GM12874 (cell line): ENCODE measurements around the gene IRF2.

Experiments used
- TF ChIP-seq, protein P1 (sequence below): IDR thresholded peaks from 2 replicates; pipeline ENCODE4 v1.5.1; 2011; ENCODE audit warnings: low read depth, mild to moderate bottlenecking, control low read depth, low read length, moderate library complexity; ENCODE audit not compliant: insufficient read depth

Gene IRF2

DNA sequence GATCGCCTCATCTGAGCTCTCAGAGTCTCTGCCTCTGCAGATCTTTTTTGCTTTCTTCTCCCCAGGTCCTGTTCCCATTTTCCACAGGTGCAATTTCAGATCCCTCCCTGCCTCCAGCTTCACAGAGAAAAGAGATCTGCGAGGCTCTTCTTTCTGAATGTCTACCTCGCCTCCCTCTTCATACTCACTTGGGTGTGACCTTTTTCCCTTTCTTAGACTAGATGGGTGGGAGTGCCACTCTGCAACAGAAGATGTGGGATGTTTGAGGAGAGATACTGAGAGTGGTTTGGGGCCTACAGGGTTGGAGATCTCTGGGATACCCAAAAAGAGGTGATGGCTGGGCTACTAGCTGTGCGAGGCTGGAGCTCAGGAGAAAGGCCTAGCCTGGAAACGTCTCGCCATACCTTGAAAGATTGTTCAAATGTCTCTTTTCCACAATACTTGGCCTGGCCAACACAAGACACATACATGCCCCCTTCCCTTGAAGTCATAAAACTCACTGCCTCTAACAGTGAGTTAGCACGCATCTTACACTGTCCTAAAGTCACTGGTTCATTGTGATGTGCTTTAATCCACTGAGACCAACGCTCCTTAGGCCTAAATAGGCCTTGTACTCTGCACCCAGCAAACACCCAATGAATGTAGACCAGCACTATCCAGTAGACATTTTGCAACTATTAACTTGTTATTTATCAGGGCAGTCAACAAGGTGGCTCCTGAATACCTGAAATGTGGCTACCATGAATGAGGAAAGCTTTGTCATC lies 33.6 kb downstream of the IRF2 start:
- TF ChIP-seq, protein P1, sequence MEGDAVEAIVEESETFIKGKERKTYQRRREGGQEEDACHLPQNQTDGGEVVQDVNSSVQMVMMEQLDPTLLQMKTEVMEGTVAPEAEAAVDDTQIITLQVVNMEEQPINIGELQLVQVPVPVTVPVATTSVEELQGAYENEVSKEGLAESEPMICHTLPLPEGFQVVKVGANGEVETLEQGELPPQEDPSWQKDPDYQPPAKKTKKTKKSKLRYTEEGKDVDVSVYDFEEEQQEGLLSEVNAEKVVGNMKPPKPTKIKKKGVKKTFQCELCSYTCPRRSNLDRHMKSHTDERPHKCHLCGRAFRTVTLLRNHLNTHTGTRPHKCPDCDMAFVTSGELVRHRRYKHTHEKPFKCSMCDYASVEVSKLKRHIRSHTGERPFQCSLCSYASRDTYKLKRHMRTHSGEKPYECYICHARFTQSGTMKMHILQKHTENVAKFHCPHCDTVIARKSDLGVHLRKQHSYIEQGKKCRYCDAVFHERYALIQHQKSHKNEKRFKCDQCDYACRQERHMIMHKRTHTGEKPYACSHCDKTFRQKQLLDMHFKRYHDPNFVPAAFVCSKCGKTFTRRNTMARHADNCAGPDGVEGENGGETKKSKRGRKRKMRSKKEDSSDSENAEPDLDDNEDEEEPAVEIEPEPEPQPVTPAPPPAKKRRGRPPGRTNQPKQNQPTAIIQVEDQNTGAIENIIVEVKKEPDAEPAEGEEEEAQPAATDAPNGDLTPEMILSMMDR: no peak

DNA sequence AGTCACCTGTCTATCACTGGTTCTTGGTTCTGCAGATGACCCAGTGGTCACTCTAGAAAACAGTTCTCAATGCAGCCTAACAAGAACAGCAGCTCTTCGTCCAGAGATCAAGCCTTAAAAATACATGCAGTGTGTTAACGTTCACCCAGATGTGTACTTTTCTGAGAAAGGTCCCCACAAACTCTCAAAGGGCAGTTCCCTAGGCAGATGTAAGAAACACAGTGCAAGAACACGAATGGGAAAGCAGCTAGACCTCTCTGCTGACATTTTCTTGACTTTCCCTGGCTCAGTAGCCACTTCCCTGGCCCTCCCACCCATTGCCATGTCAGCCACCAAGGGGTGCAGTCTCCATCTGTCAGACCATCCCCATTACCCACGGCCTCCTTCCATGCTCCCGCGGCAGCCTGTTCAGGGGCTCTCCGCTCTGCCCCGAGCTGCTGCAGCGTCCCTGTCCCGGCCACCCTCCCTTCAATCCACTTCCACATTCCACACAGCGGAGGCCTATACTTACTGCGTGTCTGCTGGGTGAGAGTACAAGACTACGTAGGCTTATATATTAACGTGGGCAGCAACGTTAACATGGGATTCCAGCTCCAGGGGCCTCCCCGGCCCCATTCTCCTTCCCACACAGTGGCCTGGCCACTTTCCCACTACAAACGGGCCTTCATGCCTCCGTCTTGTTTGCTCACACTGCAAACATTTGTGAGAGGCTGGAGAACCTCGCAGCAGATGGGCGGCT lies 34.3 kb downstream of the IRF2 start:
- TF ChIP-seq, protein P1: no peak

DNA sequence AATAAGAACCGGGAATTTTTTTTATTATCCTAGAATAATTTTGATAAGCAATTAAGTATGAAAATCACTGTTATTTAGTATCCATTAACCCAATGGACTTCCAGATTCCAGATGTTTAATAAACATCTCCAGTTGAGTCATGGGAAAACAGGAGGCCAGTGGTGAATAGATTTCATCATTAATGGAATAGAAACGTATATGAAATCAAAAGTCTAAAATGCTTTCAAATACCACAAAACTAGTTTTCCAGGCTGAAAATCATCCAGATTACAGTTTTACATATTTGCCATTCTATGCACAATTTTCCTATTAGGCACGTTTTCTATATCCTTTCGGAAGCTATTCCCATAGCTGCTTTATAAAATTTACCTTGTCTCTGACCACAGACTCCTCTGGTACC lies 35.0 kb downstream of the IRF2 start:
- TF ChIP-seq, protein P1: no peak

DNA sequence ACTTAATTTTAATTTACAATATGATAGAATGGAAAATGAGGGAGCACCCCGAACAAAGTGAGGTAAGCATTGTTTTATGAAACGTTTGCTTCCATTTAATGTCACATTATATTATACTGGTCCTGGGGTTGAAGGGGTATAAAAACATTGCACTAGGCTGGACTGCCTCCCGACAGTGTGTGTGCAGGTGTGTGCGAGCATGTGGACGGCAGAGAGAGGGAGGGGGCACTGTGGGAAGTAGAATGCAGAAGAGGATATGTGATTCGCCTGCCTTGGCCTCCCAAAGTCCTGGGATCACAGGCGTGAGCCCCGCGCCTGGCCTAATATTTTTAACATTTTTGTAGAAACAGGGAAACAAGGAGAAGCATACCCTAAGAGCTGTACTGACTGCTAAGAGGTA lies 36.0 kb downstream of the IRF2 start:
- TF ChIP-seq, protein P1: no peak

DNA sequence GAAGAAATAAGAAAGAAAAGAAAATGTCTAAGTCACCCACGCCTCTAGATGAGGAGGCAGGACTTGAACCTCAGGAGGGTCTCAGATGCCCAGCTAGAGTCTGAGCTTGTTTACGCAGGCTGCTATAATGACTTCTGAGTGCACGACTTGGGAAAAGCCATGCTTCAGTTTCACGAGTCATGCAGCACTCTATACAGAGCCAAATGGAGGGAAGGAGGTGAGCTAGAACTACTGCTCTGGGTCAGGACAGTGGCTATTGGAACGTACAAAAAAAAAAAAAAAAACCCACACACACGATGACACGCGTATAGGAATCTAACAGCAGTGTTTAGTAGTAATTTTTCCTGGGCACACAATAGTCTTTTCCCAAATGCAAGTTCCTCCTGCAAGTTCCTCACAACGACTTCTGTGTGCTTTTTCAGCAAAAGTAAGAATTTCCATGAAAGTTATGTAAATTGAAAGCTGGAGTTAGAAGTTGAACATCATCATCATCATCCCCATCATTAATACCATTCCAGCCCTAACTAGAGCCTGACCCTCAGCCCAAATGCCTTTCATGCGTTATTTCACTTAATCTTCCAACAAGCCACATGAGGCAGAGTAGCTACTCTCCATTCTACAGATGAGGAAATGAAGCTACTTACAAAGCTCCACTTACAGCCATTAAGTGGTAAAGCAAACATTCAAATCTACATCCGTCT lies 36.6 kb downstream of the IRF2 start:
- TF ChIP-seq, protein P1: no peak

DNA sequence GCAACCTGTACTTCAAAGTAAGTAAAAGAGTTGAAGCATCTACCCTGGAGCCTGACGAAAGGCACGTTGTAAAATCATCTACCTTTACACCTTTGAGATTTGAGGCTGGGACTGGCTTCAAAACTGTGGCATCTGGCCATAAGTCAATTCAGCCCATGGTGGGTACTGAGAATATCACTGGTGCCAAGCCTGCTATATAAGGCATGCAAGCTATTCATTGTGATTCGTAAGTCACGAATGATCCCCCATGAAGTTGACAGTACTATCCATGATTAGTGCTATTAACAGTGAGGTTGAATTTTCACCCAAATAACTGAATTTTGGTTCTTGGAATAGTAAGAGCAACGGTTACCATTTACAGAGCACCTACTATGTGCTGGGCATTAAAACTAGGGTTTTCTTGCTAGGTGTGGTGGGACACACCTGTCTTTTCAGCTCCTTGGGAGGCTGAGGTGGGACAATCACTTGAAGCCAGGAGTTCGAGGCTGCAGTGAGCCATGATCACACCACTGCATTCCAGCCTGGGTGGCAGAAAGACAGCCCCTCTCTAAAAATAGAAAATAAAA lies 39.8 kb downstream of the IRF2 start:
- TF ChIP-seq, protein P1: no peak

DNA sequence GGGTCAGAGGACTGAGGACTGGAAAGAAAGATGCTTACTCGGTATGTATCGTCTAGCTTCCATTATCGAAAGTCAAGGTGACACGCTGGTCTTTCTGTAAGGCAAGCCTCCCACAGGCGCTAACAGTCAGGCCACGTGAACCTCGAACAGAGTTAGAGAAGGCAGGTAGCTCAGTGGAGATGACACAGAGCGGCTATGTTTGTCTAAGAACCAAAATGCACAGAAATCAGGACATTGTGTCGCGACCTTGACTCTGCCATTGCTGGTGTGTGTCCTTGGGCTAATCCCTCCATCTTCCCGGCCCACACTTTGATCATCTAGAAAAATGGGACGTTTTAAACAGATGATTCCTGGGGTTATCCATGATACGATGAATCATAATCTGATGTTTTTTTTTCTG lies 40.3 kb downstream of the IRF2 start:
- TF ChIP-seq, protein P1: no peak
